ENCODE data around the gene NCBP2. TPM values are rescaled to one million over a fixed set of nuclear protein-coding genes. Genes with fewer than 3 reads are reported as not detected.

NCBP2 gene
- total RNA-seq, 1 donor from 2014 or later = 80.8 TPM

DNA sequence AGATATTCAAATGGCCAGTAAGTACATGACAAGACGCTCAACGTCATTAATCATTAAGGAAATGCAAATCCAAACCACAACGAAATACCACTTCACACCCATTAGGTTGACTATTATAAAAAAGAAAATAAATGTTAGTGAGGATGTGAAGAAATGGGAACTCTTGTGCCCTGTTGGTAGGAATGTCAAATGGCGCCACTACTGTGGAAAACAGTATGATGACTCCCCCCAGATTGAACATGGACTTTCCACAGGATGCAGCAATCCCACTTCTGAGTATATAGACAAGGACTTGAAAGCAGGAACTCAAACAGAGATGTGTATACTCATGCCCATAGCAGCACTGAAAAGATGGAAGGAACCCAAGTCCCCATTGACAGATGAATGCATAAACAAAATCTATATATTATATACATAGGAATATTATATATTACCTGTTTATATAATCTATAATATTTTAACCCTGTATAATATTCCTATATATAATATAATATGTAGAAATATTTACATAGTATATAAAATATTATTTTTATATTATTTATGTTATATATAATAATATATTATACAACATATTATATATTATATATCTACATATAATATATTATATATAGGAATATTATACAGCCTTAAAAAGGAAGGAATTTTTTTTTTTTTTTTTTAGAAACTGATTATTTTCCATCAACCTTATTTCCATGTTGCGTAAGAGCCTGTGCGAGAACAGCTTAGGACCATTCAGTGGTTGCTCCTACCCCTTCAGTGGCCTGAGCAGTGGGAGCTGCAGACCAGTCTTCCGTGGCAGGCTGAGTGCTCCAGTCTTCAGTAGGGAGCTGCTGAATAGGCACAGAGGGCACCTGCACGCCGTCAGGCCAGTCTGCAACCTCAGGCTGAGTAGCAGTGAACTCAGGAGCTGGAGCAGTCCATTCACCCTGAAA, 43.9 kb upstream of the NCBP2 start:
- peaks cover 13% of the 10 kb centered on the region for H3K9me3 Mint-ChIP-seq

DNA sequence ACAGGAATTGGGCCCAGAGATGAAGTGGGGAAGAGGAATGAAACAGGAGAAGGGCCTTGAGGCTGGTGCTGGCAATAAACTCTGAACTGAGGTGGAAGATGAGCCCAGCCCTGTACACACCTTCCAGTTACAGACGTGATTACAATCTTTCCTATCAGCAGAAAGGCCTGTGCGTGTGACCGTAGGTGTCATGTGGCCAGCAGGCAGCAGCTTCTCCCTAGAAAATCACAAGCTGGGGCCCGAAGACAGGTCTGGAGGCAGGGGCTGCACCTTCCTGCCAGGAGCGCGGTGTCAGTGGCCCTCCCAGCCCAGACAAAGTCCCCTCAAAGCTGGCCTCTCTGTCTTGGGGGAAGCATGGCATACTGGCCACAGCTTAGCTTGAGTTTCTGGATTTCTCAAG, 43.0 kb upstream of the NCBP2 start:
- Mint-ChIP-seq H3K4me3 (no peak overlapping the region), H3K36me3 (peaks cover 3% of the 10 kb centered on the region), H3K4me1 (no peaks in the 10 kb centered on the region), H3K27ac (no peak overlapping the region), H3K27me3 (ENCODE audit: insufficient read depth, low read depth) (peaks cover 12% of the 10 kb centered on the region), H3K9me3 (peaks cover 16% of the 10 kb centered on the region)
- no peaks in the 10 kb centered on the region for H3K9me3 ChIP-seq (ENCODE audit: low read depth)
- H3K4me3 ChIP-seq = no peak overlapping the region
- H2AFZ ChIP-seq (replicated peaks) = no peak overlapping the region
- H3K9ac ChIP-seq = no peak overlapping the region
- TF ChIP-seq EZH2 (IDR thresholded peaks at IDR 0.05) = no peak
- no peak for TF ChIP-seq EZH2phosphoT487 (IDR thresholded peaks at IDR 0.05)
- TF ChIP-seq CTCF (IDR thresholded peaks at IDR 0.05) = no peak
- DNase-seq (ENCODE audit: low spot score) = no peak
- no peaks in the 10 kb centered on the region for H4K20me1 ChIP-seq (ENCODE audit: low read depth)
- H3K4me2 ChIP-seq = no peak overlapping the region
- no peaks in the 10 kb centered on the region for H3K79me2 ChIP-seq (ENCODE audit: low read depth)
- H3F3A ChIP-seq (ENCODE audit: low read depth) = no peaks in the 10 kb centered on the region
- no peaks in the 10 kb centered on the region for H3K27me3 ChIP-seq
- no peaks in the 10 kb centered on the region for H3K4me1 ChIP-seq
- no peaks in the 10 kb centered on the region for H3K36me3 ChIP-seq
- H3K27ac ChIP-seq = no peak overlapping the region

More for the DNA sequence above, 43.9 kb upstream of the NCBP2 start:
- Histone ChIP-seq H3K27ac (no peak overlapping the region), H3K36me3 (no peaks in the 10 kb centered on the region), H4K20me1 (ENCODE audit: low read depth) (no peaks in the 10 kb centered on the region), H3K79me2 (ENCODE audit: low read depth) (no peaks in the 10 kb centered on the region), H3F3A (ENCODE audit: low read depth) (no peaks in the 10 kb centered on the region), H3K27me3 (no peaks in the 10 kb centered on the region), H3K9ac (no peak overlapping the region), H2AFZ (replicated peaks) (no peak overlapping the region), H3K4me1 (no peaks in the 10 kb centered on the region), H3K4me3 (no peak overlapping the region), H3K4me2 (no peak overlapping the region), H3K9me3 (ENCODE audit: low read depth) (no peaks in the 10 kb centered on the region)
- Mint-ChIP-seq H3K27ac (no peak overlapping the region), H3K4me3 (no peak overlapping the region), H3K27me3 (ENCODE audit: insufficient read depth, low read depth) (peaks cover 12% of the 10 kb centered on the region), H3K36me3 (peaks cover 3% of the 10 kb centered on the region), H3K4me1 (peaks cover 3% of the 10 kb centered on the region)
- no peak for DNase-seq (ENCODE audit: low spot score)
- TF ChIP-seq EZH2 (IDR thresholded peaks at IDR 0.05) = no peak
- no peak for TF ChIP-seq EZH2phosphoT487 (IDR thresholded peaks at IDR 0.05)
- TF ChIP-seq CTCF (IDR thresholded peaks at IDR 0.05) = peak; percentile 9

GRCh38 chr3:196983186-196983585, 40.9 kb upstream of the NCBP2 start:
- Mint-ChIP-seq H3K27ac (no peak overlapping the region), H3K4me3 (no peak overlapping the region), H3K9me3 (peaks cover 16% of the 10 kb centered on the region), H3K27me3 (ENCODE audit: insufficient read depth, low read depth) (peaks cover 13% of the 10 kb centered on the region), H3K36me3 (peaks cover 3% of the 10 kb centered on the region), H3K4me1 (peaks cover 3% of the 10 kb centered on the region)
- Histone ChIP-seq H3K27me3 (peaks cover 4% of the 10 kb centered on the region), H3K27ac (no peak overlapping the region), H3K36me3 (no peaks in the 10 kb centered on the region), H3K4me2 (no peak overlapping the region), H3K9ac (no peak overlapping the region), H3K4me3 (no peak overlapping the region), H3K4me1 (no peaks in the 10 kb centered on the region), H4K20me1 (ENCODE audit: low read depth) (no peaks in the 10 kb centered on the region), H3F3A (ENCODE audit: low read depth) (no peaks in the 10 kb centered on the region), H3K79me2 (ENCODE audit: low read depth) (no peaks in the 10 kb centered on the region), H2AFZ (replicated peaks) (no peak overlapping the region), H3K9me3 (ENCODE audit: low read depth) (no peaks in the 10 kb centered on the region)
- TF ChIP-seq EZH2phosphoT487 (IDR thresholded peaks at IDR 0.05) (no peak), CTCF (IDR thresholded peaks at IDR 0.05) (no peak), EZH2 (IDR thresholded peaks at IDR 0.05) (no peak)
- no peak for DNase-seq (ENCODE audit: low spot score)

Data from neural progenitor cell (in vitro differentiated cells).